ENCODE measurements around the gene HJV.

Gene HJV

DNA sequence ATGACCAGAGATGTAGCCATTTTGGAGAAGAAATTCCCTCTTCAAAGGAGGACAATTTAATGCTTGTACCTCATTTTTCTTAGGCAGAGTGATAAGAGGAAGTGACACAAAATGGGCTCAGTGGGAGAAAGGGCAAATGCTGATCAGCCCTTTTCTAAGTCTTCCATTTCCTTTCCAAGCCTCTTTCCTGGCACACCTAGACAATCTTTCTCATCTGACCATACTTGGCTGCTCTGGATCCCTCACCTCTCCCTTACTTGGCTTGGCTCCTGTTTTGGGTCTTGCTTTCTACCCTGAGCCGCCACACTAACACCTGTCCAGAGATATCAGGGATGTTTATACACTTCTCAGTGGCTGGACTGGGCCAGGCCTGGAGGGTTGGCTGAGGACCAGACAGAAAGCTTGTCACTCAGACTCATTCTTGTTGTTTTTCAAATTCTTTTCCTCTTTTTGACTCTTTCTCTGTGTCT lies 38.3 kb downstream of the HJV start:
- H3K4ac ChIP-seq (ENCODE audit: low read depth in 1 of 2, low read length in 2 of 2), result peak overlapping the region in 1 of 2 experiments; percentile 82
- no peak overlapping the region for H2BK5ac ChIP-seq (ENCODE audit: low read depth, low read length, poor library complexity, severe bottlenecking)
- H3K27ac ChIP-seq (ENCODE audit: low read length, poor library complexity, severe bottlenecking), result no peak overlapping the region
- 100% methylated on average over 1 of the region's 1 CpG for WGBS
- H2BK12ac ChIP-seq (ENCODE audit: low read length in 2 of 2), result peak overlapping the region in 1 of 2 experiments; percentile 83
- no peak overlapping the region for H3K14ac ChIP-seq (ENCODE audit: low read length in 2 of 2)
- H3K27me3 ChIP-seq (ENCODE audit: control insufficient read depth in 1 of 2, insufficient read depth in 1 of 2, low read length in 2 of 2), result no peaks in the 10 kb centered on the region
- peak overlapping the region; percentile 5 for H2BK15ac ChIP-seq (ENCODE audit: low read depth, poor library complexity, severe bottlenecking)
- no peak overlapping the region for H4K91ac ChIP-seq (ENCODE audit: low read length)
- no peaks in the 10 kb centered on the region for H3K9me3 ChIP-seq (ENCODE audit: control insufficient read depth, low read length)
- H2BK120ac ChIP-seq (ENCODE audit: low read depth, low read length), result no peak overlapping the region
- H2AFZ ChIP-seq (ENCODE audit: low read depth, low read length), result no peak overlapping the region
- no peak for DNase-seq
- no peak overlapping the region for H3K4me2 ChIP-seq (ENCODE audit: low read length, poor library complexity, severe bottlenecking)
- H4K8ac ChIP-seq (ENCODE audit: low read length), result no peak overlapping the region
- H3K9ac ChIP-seq (ENCODE audit: low read length), result peak overlapping the region; percentile 9
- no peaks in the 10 kb centered on the region for H3K79me1 ChIP-seq (replicated peaks; ENCODE audit: low read length, poor library complexity, severe bottlenecking)
- H3K4me3 ChIP-seq (ENCODE audit: insufficient read depth in 1 of 2, low read depth in 1 of 2, low read length in 2 of 2), result no peak overlapping the region
- H3K36me3 ChIP-seq (ENCODE audit: control insufficient read depth in 1 of 2, insufficient read depth in 2 of 2, low read depth in 1 of 2, low read length in 2 of 2), result peaks cover 0 to 3% of the 10 kb centered on the region in 2 experiments
- H3K23ac ChIP-seq (ENCODE audit: low read length in 2 of 2), result no peak overlapping the region
- peak overlapping the region in 1 of 2 experiments; percentile 41 for H3K18ac ChIP-seq (ENCODE audit: low read depth in 1 of 2, low read length in 2 of 2)
- H3K4me1 ChIP-seq (ENCODE audit: control insufficient read depth, insufficient read depth, low read depth, low read length), result peaks cover 7% of the 10 kb centered on the region
- peak overlapping the region; percentile 53 for H2AK5ac ChIP-seq (ENCODE audit: low read length, severe bottlenecking)

GRCh38 chr1:145982010-145982723 lies 39.4 kb downstream of the HJV start:
- Histone ChIP-seq H3K9me3 (ENCODE audit: control insufficient read depth, low read length) (no peaks in the 10 kb centered on the region), H3K4me3 (ENCODE audit: insufficient read depth in 1 of 2, low read depth in 1 of 2, low read length in 2 of 2) (no peak overlapping the region), H2AFZ (ENCODE audit: low read depth, low read length) (no peak overlapping the region), H3K14ac (ENCODE audit: low read length in 2 of 2) (no peak overlapping the region), H3K27me3 (ENCODE audit: control insufficient read depth in 1 of 2, insufficient read depth in 1 of 2, low read length in 2 of 2) (no peaks in the 10 kb centered on the region), H3K4ac (ENCODE audit: low read depth in 1 of 2, low read length in 2 of 2) (no peak overlapping the region), H2BK15ac (ENCODE audit: low read depth, poor library complexity, severe bottlenecking) (no peak overlapping the region), H3K18ac (ENCODE audit: low read depth in 1 of 2, low read length in 2 of 2) (no peak overlapping the region), H3K4me1 (ENCODE audit: control insufficient read depth, insufficient read depth, low read depth, low read length) (peaks cover 8% of the 10 kb centered on the region), H2AK5ac (ENCODE audit: low read length, severe bottlenecking) (peak overlapping the region; percentile 9), H3K79me1 (replicated peaks; ENCODE audit: low read length, poor library complexity, severe bottlenecking) (peaks cover 2% of the 10 kb centered on the region), H3K4me2 (ENCODE audit: low read length, poor library complexity, severe bottlenecking) (no peak overlapping the region), H2BK12ac (ENCODE audit: low read length in 2 of 2) (peak overlapping the region; percentile 7 to 79), H3K23ac (ENCODE audit: low read length in 2 of 2) (no peak overlapping the region), H2BK120ac (ENCODE audit: low read depth, low read length) (no peak overlapping the region), H3K36me3 (ENCODE audit: control insufficient read depth in 1 of 2, insufficient read depth in 2 of 2, low read depth in 1 of 2, low read length in 2 of 2) (peaks cover 0 to 5% of the 10 kb centered on the region in 2 experiments), H2BK5ac (ENCODE audit: low read depth, low read length, poor library complexity, severe bottlenecking) (no peak overlapping the region), H3K9ac (ENCODE audit: low read length) (no peak overlapping the region), H4K8ac (ENCODE audit: low read length) (no peak overlapping the region), H3K27ac (ENCODE audit: low read length, poor library complexity, severe bottlenecking) (no peak overlapping the region), H4K91ac (ENCODE audit: low read length) (no peak overlapping the region)
- no peak for DNase-seq
- WGBS, result 95% methylated on average over 6 of the region's 6 CpGs

- H2AFZ ChIP-seq (ENCODE audit: low read depth, low read length), result no peak overlapping the region
- H3K9me3 ChIP-seq (ENCODE audit: control insufficient read depth, low read length), result no peaks in the 10 kb centered on the region
- H3K9ac ChIP-seq (ENCODE audit: low read length), result peak overlapping the region; percentile 89
- no peak overlapping the region for H3K23ac ChIP-seq (ENCODE audit: low read length in 2 of 2)
- no peak overlapping the region for H4K91ac ChIP-seq (ENCODE audit: low read length)
- peak overlapping the region in 1 of 2 experiments; percentile 77 for H3K4ac ChIP-seq (ENCODE audit: low read depth in 1 of 2, low read length in 2 of 2)
- no peak overlapping the region for H2BK15ac ChIP-seq (ENCODE audit: low read depth, poor library complexity, severe bottlenecking)
- H3K27ac ChIP-seq (ENCODE audit: low read length, poor library complexity, severe bottlenecking), result no peak overlapping the region
- peak overlapping the region; percentile 0 to 65 for H3K18ac ChIP-seq (ENCODE audit: low read depth in 1 of 2, low read length in 2 of 2)
- peaks cover 4% of the 10 kb centered on the region for H3K79me1 ChIP-seq (replicated peaks; ENCODE audit: low read length, poor library complexity, severe bottlenecking)
- peak overlapping the region; percentile 69 for H2AK5ac ChIP-seq (ENCODE audit: low read length, severe bottlenecking)
- H2BK120ac ChIP-seq (ENCODE audit: low read depth, low read length), result no peak overlapping the region
- no peak overlapping the region for H3K4me3 ChIP-seq (ENCODE audit: insufficient read depth in 1 of 2, low read depth in 1 of 2, low read length in 2 of 2)
- no peak overlapping the region for H2BK5ac ChIP-seq (ENCODE audit: low read depth, low read length, poor library complexity, severe bottlenecking)
- peaks cover 0 to 5% of the 10 kb centered on the region in 2 experiments for H3K36me3 ChIP-seq (ENCODE audit: control insufficient read depth in 1 of 2, insufficient read depth in 2 of 2, low read depth in 1 of 2, low read length in 2 of 2)
- peaks cover 8% of the 10 kb centered on the region for H3K4me1 ChIP-seq (ENCODE audit: control insufficient read depth, insufficient read depth, low read depth, low read length)
- H3K14ac ChIP-seq (ENCODE audit: low read length in 2 of 2), result no peak overlapping the region
- H3K27me3 ChIP-seq (ENCODE audit: control insufficient read depth in 1 of 2, insufficient read depth in 1 of 2, low read length in 2 of 2), result no peaks in the 10 kb centered on the region
- peak overlapping the region; percentile 17 to 34 for H2BK12ac ChIP-seq (ENCODE audit: low read length in 2 of 2)
- no peak overlapping the region for H4K8ac ChIP-seq (ENCODE audit: low read length)
- 100% methylated on average over 1 of the region's 1 CpG for WGBS
- no peak overlapping the region for H3K4me2 ChIP-seq (ENCODE audit: low read length, poor library complexity, severe bottlenecking)
- DNase-seq, result no peak
Observed at GRCh38 chr1:145980457-145980994, 41.0 kb downstream of the HJV start.

- H2BK120ac ChIP-seq (ENCODE audit: low read depth, low read length), result peak overlapping the region; percentile 75
- H3K4me2 ChIP-seq (ENCODE audit: low read length, poor library complexity, severe bottlenecking), result no peak overlapping the region
- peaks cover 0 to 5% of the 10 kb centered on the region in 2 experiments for H3K36me3 ChIP-seq (ENCODE audit: control insufficient read depth in 1 of 2, insufficient read depth in 2 of 2, low read depth in 1 of 2, low read length in 2 of 2)
- H3K18ac ChIP-seq (ENCODE audit: low read depth in 1 of 2, low read length in 2 of 2), result peak overlapping the region; percentile 58 to 87
- no peaks in the 10 kb centered on the region for H3K9me3 ChIP-seq (ENCODE audit: control insufficient read depth, low read length)
- 49% methylated on average over 4 of the region's 7 CpGs for WGBS
- no peak overlapping the region for H2BK15ac ChIP-seq (ENCODE audit: low read depth, poor library complexity, severe bottlenecking)
- H3K79me1 ChIP-seq (replicated peaks; ENCODE audit: low read length, poor library complexity, severe bottlenecking), result peaks cover 7% of the 10 kb centered on the region
- H4K91ac ChIP-seq (ENCODE audit: low read length), result peak overlapping the region; percentile 80
- peak overlapping the region; percentile 50 to 77 for H3K4ac ChIP-seq (ENCODE audit: low read depth in 1 of 2, low read length in 2 of 2)
- H3K4me3 ChIP-seq (ENCODE audit: insufficient read depth in 1 of 2, low read depth in 1 of 2, low read length in 2 of 2), result peak overlapping the region in 1 of 2 experiments; percentile 58
- H3K27ac ChIP-seq (ENCODE audit: low read length, poor library complexity, severe bottlenecking), result peak overlapping the region; percentile 93
- H2BK12ac ChIP-seq (ENCODE audit: low read length in 2 of 2), result peak overlapping the region; percentile 45 to 97
- H3K9ac ChIP-seq (ENCODE audit: low read length), result peak overlapping the region; percentile 89
- H2AFZ ChIP-seq (ENCODE audit: low read depth, low read length), result no peak overlapping the region
- H3K14ac ChIP-seq (ENCODE audit: low read length in 2 of 2), result no peak overlapping the region
- peak; percentile 38 for DNase-seq
- H2BK5ac ChIP-seq (ENCODE audit: low read depth, low read length, poor library complexity, severe bottlenecking), result peak overlapping the region; percentile 14
- no peaks in the 10 kb centered on the region for H3K27me3 ChIP-seq (ENCODE audit: control insufficient read depth in 1 of 2, insufficient read depth in 1 of 2, low read length in 2 of 2)
- H3K4me1 ChIP-seq (ENCODE audit: control insufficient read depth, insufficient read depth, low read depth, low read length), result peaks cover 11% of the 10 kb centered on the region
- H2AK5ac ChIP-seq (ENCODE audit: low read length, severe bottlenecking), result peak overlapping the region; percentile 96
- H3K23ac ChIP-seq (ENCODE audit: low read length in 2 of 2), result no peak overlapping the region
- H4K8ac ChIP-seq (ENCODE audit: low read length), result peak overlapping the region; percentile 64
Observed at GRCh38 chr1:145979746-145980456, 41.6 kb downstream of the HJV start.
